Loucy (cell line): Measurements from ENCODE around the gene TUBD1.

Experiments
- H2AFZ ChIP-seq: fragments of 200-600 bp; sonication (generic); 2 replicates; pipeline ENCODE4 v1.6.0; 2016; ENCODE audit warnings: antibody characterized with exemption, mild to moderate bottlenecking, low read length, moderate library complexity
- H3F3A ChIP-seq: fragments of 200-600 bp; 2 replicates; pipeline ENCODE4 v1.6.0; 2016; ENCODE audit warnings: antibody characterized with exemption, low read depth, mild to moderate bottlenecking
- H3K27me3 ChIP-seq: fragments of 200-600 bp; sonication (generic); 2 replicates; pipeline ENCODE4 v1.6.1; 2014; ENCODE audit warnings: low read length, mild to moderate bottlenecking; ENCODE audit not compliant: insufficient read depth, poor library complexity, severe bottlenecking
- H3K36me3 ChIP-seq: fragments of 200-600 bp; sonication (generic); 2 replicates; pipeline ENCODE4 v1.6.1; 2016; ENCODE audit warnings: low read length; ENCODE audit not compliant: insufficient read depth
- H3K4me1 ChIP-seq: fragments of 200-600 bp; sonication (generic); 2 replicates; pipeline ENCODE4 v1.5.1; 2014; ENCODE audit warnings: low read length, mild to moderate bottlenecking; ENCODE audit not compliant: insufficient read depth, poor library complexity, severe bottlenecking
- H3K4me2 ChIP-seq: fragments of 200-600 bp; sonication (generic); 2 replicates; pipeline ENCODE4 v1.6.0; 2014; ENCODE audit warnings: antibody characterized with exemption, low read length, low read depth, mild to moderate bottlenecking; ENCODE audit not compliant: poor library complexity, severe bottlenecking
- H3K4me3 ChIP-seq: fragments of 200-600 bp; sonication (generic); 2 replicates; pipeline ENCODE4 v1.5.1; 2014; ENCODE audit warnings: low read length, mild to moderate bottlenecking, mixed read lengths; ENCODE audit not compliant: poor library complexity, severe bottlenecking
- H3K79me2 ChIP-seq: fragments of 200-600 bp; sonication (generic); 2 replicates; pipeline ENCODE4 v1.6.1; 2014; ENCODE audit warnings: low read length; ENCODE audit not compliant: insufficient read depth
- H3K9ac ChIP-seq: fragments of 200-600 bp; sonication (generic); 2 replicates; pipeline ENCODE4 v1.6.0; 2014; ENCODE audit warnings: mild to moderate bottlenecking, low read depth, low read length, moderate library complexity; ENCODE audit not compliant: poor library complexity, severe bottlenecking
- H3K9me2 ChIP-seq: fragments of 200-600 bp; sonication (generic); replicated peaks from 2 replicates; pipeline ENCODE4 v1.6.1; 2016; ENCODE audit warnings: low read depth, low read length, mixed read lengths
- H3K9me3 ChIP-seq: fragments of 200-600 bp; sonication (generic); 2 replicates; pipeline ENCODE4 v1.6.1; 2014; ENCODE audit warnings: mild to moderate bottlenecking, antibody characterized with exemption, low read length, low read depth; ENCODE audit not compliant: insufficient read depth
- H4K20me1 ChIP-seq: fragments of 200-600 bp; sonication (generic); 2 replicates; pipeline ENCODE4 v1.6.0; 2014; ENCODE audit warnings: antibody characterized with exemption, low read length, mild to moderate bottlenecking; ENCODE audit not compliant: insufficient read depth, poor library complexity, severe bottlenecking
- EZH2phosphoT487 ChIP-seq: fragments of 200-600 bp; IDR thresholded peaks from 2 replicates; pipeline ENCODE4 v1.6.1; 2018; ENCODE audit warnings: antibody characterized with exemption, mild to moderate bottlenecking, moderate library complexity, borderline replicate concordance
- TF ChIP-seq, protein P1 (sequence below): fragments of 200-600 bp; sonication (generic); conservative IDR thresholded peaks from 2 replicates; pipeline ENCODE4 v1.5.1; 2014; ENCODE audit warnings: mild to moderate bottlenecking, antibody characterized with exemption, low read length

TUBD1 gene

DNA sequence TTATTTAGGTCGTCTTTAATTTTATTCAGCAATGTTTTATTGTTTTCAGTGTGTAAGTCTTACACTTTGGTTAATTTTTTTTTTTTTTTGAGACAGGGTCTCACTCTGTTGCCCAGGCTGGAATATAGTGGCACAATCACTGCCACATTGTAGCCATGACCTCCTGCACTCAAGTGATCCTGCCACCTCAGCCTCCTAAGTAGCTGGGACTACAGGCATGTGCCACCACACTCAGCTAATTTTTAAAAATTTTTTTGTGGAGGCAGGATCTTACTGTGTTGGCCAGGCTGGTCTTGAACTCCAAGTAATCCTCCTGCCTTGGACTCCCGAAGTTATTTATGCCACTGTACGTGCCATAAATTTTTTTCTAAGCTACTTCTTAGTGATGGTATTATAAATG, 14.7 kb upstream of the TUBD1 start:
- Histone ChIP-seq H3K9me2 (no peaks in the 10 kb centered on the region), H4K20me1 (peaks cover 10% of the 10 kb centered on the region), H3K9ac (no peak overlapping the region), H3K36me3 (peaks cover 17% of the 10 kb centered on the region; the same call in 1 of the 2 replicates), H2AFZ (no peak overlapping the region), H3F3A (no peaks in the 10 kb centered on the region), H3K9me3 (no peaks in the 10 kb centered on the region), H3K4me2 (no peak overlapping the region), H3K79me2 (peaks cover 52% of the 10 kb centered on the region), H3K4me3 (no peak overlapping the region), H3K4me1 (no peaks in the 10 kb centered on the region), H3K27me3 (no peaks in the 10 kb centered on the region)
- no peak for TF ChIP-seq EZH2phosphoT487
- TF ChIP-seq, protein P1, sequence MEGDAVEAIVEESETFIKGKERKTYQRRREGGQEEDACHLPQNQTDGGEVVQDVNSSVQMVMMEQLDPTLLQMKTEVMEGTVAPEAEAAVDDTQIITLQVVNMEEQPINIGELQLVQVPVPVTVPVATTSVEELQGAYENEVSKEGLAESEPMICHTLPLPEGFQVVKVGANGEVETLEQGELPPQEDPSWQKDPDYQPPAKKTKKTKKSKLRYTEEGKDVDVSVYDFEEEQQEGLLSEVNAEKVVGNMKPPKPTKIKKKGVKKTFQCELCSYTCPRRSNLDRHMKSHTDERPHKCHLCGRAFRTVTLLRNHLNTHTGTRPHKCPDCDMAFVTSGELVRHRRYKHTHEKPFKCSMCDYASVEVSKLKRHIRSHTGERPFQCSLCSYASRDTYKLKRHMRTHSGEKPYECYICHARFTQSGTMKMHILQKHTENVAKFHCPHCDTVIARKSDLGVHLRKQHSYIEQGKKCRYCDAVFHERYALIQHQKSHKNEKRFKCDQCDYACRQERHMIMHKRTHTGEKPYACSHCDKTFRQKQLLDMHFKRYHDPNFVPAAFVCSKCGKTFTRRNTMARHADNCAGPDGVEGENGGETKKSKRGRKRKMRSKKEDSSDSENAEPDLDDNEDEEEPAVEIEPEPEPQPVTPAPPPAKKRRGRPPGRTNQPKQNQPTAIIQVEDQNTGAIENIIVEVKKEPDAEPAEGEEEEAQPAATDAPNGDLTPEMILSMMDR, result no peak

- H2AFZ ChIP-seq, result no peak overlapping the region
- H3K9me3 ChIP-seq, result no peaks in the 10 kb centered on the region
- no peaks in the 10 kb centered on the region for H3F3A ChIP-seq
- no peaks in the 10 kb centered on the region for H3K9me2 ChIP-seq
- no peak overlapping the region for H3K4me3 ChIP-seq
- peaks cover 89% of the 10 kb centered on the region for H3K79me2 ChIP-seq
- no peaks in the 10 kb centered on the region for H3K27me3 ChIP-seq
- peaks cover 4% of the 10 kb centered on the region for H3K4me1 ChIP-seq
- H3K4me2 ChIP-seq, result no peak overlapping the region
- TF ChIP-seq, protein P1, result no peak
- no peak for TF ChIP-seq EZH2phosphoT487
- no peak overlapping the region for H3K9ac ChIP-seq
- peaks cover 21% of the 10 kb centered on the region for H4K20me1 ChIP-seq
- 0 out of 2 replicates have a peak, but pooled peaks cover 2% of the 10 kb centered on the region for H3K36me3 ChIP-seq
Observed at GRCh38 chr17:59903455-59903854, 10.7 kb upstream of the TUBD1 start.

DNA sequence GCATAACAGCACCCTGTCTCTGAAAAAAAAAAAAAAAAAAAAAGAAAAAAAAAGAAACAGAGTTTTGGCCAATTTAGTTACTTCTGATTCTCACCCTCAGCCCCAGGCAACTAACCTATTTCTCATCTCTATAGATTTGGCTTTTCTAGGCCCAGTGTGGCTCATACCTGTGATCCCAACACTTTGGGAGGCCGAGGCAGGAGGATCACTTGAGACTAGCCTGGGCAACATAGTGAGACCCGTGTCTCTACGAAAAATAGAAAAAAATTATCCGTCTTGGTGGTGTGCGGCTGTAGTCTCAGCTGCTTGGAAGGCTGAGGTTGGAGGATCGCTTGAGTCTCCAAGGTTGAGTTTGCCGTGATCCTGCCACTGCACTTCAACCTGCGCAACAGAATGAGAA, 8.9 kb upstream of the TUBD1 start:
- H4K20me1 ChIP-seq, result peaks cover 27% of the 10 kb centered on the region

More for the DNA sequence above, 8.9 kb upstream of the TUBD1 start:
- Histone ChIP-seq H3K4me1 (peaks cover 16% of the 10 kb centered on the region), H3K4me3 (no peak overlapping the region), H3K4me2 (no peak overlapping the region), H3K27me3 (no peaks in the 10 kb centered on the region), H3K9me3 (no peaks in the 10 kb centered on the region), H3K9ac (no peak overlapping the region), H3K79me2 (peaks cover 89% of the 10 kb centered on the region), H3K9me2 (no peaks in the 10 kb centered on the region), H3F3A (no peaks in the 10 kb centered on the region), H3K36me3 (no peaks in the 10 kb centered on the region), H2AFZ (no peak overlapping the region)
- no peak for TF ChIP-seq EZH2phosphoT487
- TF ChIP-seq, protein P1, result no peak
